D721Med (cell line): ENCODE results near the gene HHLA2.

Source experiments
- DNase-seq: peaks from one replicate; pipeline ENCODE4 v3.0.0; 2011; ENCODE audit warnings: low spot score; ENCODE audit not compliant: insufficient read length
- FAIRE-seq: peaks from 2 replicates; lab custom pipeline; 2011; peaks lifted over from hg19 to GRCh38; lab: Jason Lieb, UNC
- CTCF ChIP-seq: IDR thresholded peaks from 2 replicates; pipeline ENCODE4 v1.5.1; 2012; ENCODE audit warnings: mild to moderate bottlenecking, control low read depth; ENCODE audit not compliant: insufficient read depth; ENCODE audit errors: missing control alignments

The HHLA2 gene

GRCh38 chr3:108388136-108389132 is 92.1 kb downstream of the HHLA2 start:
- DNase-seq: no peak

GRCh38 chr3:108389372-108389771 is 93.0 kb downstream of the HHLA2 start:
- no peak for DNase-seq
- TF ChIP-seq CTCF: no peak
- peak; percentile 63 for FAIRE-seq

More at GRCh38 chr3:108388136-108389132, 92.1 kb downstream of the HHLA2 start:
- FAIRE-seq: no peak
- no peak for TF ChIP-seq CTCF

GRCh38 chr3:108391917-108392593 is 95.7 kb downstream of the HHLA2 start:
- TF ChIP-seq CTCF: no peak
- DNase-seq (no peak), FAIRE-seq (no peak)

- TF ChIP-seq CTCF: no peak
- DNase-seq: no peak
- no peak for FAIRE-seq
These were observed 97.0 kb downstream of the HHLA2 start for GRCh38 chr3:108393128-108393900.

- FAIRE-seq (no peak), DNase-seq (no peak)
- no peak for TF ChIP-seq CTCF
These were observed 97.7 kb downstream of the HHLA2 start for GRCh38 chr3:108394016-108394415.

- DNase-seq (no peak), FAIRE-seq (no peak)
- TF ChIP-seq CTCF: no peak
These were observed 98.2 kb downstream of the HHLA2 start for GRCh38 chr3:108394563-108394962.
